NCI-H2196 treated with DMSO at 0.1 percent for 48 hours (cell line): ENCODE data around the gene MTURN.
A peak's percentile ranks its signal among the peaks of the same experiment; 100 is the strongest.

Source experiments
- DNase-seq: peaks from one replicate; lab custom pipeline; 2025; ENCODE audit not compliant: unreplicated experiment; lab: John Stamatoyannopoulos, UW

Gene MTURN

GRCh38 chr7:30135301-30136116, 723 bp downstream of the MTURN start:
- DNase-seq: no peak

DNA sequence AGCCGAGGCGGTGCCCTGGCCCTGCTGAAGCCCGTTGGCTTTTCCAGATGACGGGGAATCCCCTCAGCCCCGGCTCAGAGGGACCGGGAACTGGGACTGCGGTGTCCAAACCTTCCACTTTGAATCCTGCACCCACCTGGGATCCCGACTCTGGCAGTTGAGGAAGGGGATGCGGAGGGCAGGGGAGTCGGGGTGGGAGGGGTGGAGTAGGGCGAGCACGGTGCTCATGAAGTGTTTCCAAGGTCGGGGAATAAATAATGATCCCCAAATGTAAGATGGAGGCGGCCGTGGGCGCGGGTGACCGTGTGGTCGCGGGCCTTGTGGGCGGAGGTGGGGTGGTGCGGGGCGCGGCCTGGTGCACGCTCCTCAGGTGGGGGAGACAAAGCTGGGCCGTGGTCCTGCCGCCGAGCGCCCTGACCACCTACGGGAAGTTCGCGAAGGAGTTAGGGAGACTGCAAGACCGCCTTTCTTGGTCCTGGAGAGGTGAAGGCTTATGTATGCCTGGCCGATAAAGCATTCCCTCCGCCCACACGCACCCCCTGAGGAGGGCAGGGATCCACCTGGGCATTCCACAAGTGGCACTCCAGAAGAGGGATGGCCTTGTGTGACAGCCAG, 1.4 kb downstream of the MTURN start:
- DNase-seq: no peak

- DNase-seq: no peak
Measured at GRCh38 chr7:30136743-30137485, 2.1 kb downstream of the MTURN start.

DNA sequence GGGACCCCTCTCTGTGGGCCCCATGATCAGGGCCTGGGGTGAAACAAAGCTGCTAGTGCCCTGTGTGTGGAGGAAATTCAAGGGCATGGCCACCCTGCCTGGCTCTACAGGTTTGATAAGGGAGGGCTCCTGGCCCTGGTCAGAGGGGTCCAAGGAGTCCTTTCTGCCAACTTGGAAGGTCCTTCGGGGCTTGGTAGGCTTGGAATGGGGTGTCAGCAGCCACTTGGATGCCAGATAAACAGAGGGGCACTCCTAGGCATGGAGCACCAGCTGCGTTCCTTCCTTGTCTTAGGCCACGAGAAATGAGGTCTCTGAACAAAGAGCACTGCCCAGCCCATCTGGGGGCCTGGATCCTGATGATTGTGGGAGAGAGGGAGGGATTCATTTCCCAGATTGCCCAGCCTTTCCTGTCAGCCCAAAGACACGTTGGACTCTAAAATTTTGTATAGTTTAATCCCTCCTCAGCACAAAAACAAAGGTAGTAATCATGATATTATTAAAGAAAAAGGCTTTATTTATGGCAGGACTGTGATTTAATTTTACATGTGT, 5.1 kb downstream of the MTURN start:
- no peak for DNase-seq

GRCh38 chr7:30140456-30140855, 5.7 kb downstream of the MTURN start:
- DNase-seq: no peak

DNA sequence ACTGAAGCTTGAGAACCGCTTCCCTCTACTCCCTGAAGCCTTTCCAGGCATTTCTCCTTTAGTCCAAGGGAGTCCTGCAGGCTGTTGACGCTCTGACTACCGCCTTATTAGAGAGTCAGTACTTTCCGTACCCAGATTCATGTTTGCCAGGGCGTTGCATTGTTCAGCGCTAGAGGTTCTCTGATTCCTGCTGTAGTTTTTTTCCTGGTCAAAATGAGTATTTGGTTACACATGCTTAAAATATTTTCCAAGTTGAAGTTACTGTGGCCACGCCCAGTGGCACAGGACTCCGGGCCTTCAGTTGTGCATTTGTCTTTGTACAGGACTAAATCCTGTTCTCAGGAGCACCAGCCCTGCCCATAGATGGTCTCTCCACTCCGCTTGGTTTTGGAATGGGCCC, 7.9 kb downstream of the MTURN start:
- DNase-seq: no peak

DNA sequence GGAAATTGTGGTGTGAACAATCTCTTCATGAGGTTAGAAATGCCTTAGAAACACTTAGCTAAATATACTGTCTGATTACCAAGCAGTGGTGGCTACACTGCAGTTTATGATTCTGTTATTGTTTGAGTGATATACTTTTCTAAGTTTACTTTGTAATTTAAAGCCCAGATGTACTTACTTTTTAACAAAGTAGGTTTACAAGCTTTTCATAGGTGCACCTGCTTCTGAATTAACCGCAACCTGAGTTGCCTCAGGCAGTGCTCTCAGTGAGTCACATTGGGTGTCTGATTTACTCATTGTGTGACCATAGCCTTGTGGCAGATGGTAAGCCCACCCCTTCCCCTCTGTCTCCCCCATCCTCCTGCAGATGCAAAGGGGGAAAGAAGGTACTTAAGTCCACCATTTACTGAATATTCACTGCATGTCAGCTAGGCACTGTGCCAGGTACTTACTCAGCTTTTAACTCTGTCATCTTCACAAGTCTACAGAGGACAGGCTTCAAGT, 9.0 kb downstream of the MTURN start:
- peak; percentile 67 for DNase-seq

DNA sequence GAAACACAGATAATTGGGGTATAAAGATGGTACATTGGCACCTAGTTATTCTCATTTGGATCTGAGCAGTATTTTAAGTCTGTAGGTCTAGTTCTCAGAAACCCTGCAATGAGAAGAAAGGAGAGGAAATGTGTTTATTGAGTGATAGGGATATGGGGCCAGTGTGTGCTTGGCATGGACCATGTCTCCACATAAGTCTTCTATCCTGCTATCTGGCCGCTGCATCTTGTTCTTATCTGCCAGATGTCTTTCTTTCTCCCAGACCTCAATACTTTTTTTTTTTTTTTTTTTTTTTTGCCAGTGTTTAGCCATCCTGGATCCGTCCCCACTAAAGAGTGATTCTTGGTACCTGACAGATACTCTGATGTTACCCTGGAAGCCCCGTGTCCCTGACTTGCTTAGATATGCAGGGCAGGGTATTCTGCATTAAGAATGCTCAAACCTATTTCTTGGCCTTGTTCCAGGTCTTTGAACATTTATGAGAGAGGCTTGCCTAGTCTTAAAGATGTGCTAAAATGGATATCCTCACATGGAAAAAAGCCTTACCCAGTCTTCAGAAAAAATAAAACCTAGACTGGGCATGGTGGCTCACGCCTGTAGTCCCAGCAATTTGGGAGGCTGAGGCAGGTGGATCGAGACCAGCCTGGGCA, 10.0 kb downstream of the MTURN start:
- no peak for DNase-seq

GRCh38 chr7:30145426-30145970, 10.7 kb downstream of the MTURN start:
- no peak for DNase-seq

- no peak for DNase-seq
Measured at GRCh38 chr7:30146127-30146612, 11.4 kb downstream of the MTURN start.

- DNase-seq: no peak
Measured at GRCh38 chr7:30147223-30147622, 12.4 kb downstream of the MTURN start.

GRCh38 chr7:30147785-30148184, 13.0 kb downstream of the MTURN start:
- no peak for DNase-seq

DNA sequence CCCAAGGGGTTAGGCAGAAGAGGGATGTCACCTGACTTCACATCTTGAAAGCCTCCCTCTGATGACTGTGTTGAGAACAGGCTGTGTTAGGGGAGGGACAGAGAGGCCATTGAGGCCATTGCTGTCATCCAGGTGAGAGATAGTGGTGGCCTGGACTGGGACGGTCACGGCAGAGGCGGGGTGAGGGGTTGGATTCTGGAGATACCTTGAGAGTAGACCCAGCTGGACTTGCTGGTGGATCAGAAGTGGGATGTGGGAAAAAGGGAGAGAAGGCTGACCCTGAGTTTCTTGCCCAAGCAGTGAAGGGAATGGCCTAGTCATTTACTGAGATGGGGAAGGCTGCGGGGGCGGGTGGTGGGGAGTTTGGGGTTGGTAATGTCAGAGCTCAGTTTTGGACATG, 13.6 kb downstream of the MTURN start:
- DNase-seq: no peak

GRCh38 chr7:30148951-30149459, 14.2 kb downstream of the MTURN start:
- DNase-seq: peak; percentile 88

DNA sequence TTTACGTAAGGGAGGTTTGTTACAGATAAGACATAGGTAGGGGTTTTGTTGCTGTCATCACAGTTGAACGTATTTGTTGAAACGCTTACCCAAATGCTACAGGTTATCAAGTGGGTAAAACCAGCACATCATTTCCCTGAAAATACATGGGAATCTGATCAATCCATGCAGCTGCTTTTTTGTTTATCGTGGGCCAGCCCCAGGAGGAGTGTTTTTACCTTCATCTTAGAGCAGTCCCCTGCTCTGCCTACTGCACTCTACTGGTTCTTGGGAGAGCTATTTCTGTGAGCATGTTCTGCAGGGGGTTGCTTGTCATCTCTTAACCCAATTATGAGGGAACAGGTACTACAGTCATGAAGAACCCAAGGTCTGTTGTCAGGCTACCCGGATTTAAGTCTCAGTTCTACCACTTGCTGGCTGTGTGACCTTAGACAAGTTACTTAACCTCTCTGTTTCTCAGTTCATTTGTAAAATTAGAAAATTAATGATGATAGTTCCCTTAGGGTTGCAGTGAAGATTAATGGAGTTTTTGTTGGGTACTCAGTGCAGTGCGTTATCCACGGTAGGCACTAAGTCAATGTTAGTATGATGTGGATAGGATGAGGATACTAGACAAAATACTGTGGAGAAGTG, 15.0 kb downstream of the MTURN start:
- DNase-seq: no peak

GRCh38 chr7:30150711-30151110, 15.9 kb downstream of the MTURN start:
- no peak for DNase-seq

GRCh38 chr7:30154111-30154587, 19.4 kb downstream of the MTURN start:
- no peak for DNase-seq

DNA sequence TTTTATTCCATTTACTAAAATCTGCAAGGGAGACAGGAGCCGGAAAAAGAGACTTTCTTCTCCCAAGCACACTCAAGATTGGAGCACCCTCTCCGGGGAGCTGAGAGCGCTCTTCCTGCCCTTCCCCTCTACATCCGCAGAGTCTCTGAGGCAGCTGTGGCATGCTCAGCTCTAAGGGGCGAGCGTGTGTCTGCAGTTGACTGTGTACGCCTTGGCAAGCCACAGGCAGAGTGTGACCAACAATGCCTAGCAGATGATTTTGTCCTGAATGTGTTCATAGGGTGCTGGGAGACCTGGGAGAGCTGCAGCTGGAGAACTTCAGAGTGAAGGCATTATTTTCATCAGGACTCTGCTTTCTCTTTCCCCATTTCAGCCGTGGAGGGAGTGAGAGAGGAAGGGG, 20.7 kb downstream of the MTURN start:
- DNase-seq: no peak

DNA sequence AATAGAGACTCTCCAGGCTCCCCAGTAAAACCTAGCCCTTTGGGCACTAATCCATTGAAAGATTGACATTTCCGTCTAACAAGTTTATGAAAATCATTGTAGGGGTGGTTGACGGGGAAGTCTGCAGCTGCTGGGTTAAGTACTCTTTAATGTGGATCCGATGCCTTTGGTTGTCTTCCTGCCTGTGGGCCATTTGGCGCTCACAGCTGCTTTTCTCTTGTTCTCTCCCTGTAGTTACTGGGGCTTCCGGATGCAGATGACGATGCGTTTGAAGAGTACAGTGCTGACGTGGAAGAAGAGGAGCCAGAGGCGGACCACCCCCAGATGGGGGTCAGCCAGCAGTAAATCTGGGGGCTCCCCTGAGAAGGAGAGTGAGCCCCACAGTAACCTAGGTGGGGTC, 22.4 kb downstream of the MTURN start:
- DNase-seq: no peak

GRCh38 chr7:30159163-30159562, 24.4 kb downstream of the MTURN start:
- DNase-seq: no peak
